Fibroblast of lung (primary cell): ENCODE measurements around the gene AMBN. TPM values are rescaled to one million over a fixed set of nuclear protein-coding genes. Genes with fewer than 3 reads are reported as not detected.

Source experiments
- DNase-seq, 2 donors: peaks; one replicate each; pipeline versions ENCODE4 v3.0.0 to v3.0.0-alpha.2; 2010; ENCODE audit warnings: low read depth in 2 of 2
- H2AFZ ChIP-seq: 2 replicates; pipeline ENCODE4 v1.5.1; 2012; ENCODE audit warnings: low read length, control low read depth, inconsistent platforms
- H3K27ac ChIP-seq: 2 replicates; pipeline ENCODE4 v1.5.1; 2011; ENCODE audit warnings: low read length, control low read depth; ENCODE audit not compliant: insufficient read depth
- H3K27me3 ChIP-seq: 2 replicates; pipeline ENCODE4 v1.5.1; 2011; ENCODE audit warnings: mild to moderate bottlenecking, low read length; ENCODE audit not compliant: control insufficient read depth, insufficient read depth
- H3K36me3 ChIP-seq: 2 replicates; pipeline ENCODE4 v1.5.1; 2011; ENCODE audit warnings: low read length; ENCODE audit not compliant: control insufficient read depth, insufficient read depth
- H3K4me1 ChIP-seq: 2 replicates; pipeline ENCODE4 v1.5.1; 2011; ENCODE audit warnings: low read length; ENCODE audit not compliant: control insufficient read depth, insufficient read depth; ENCODE audit errors: extremely low read depth
- H3K4me2 ChIP-seq: 2 replicates; pipeline ENCODE4 v1.5.1; 2011; ENCODE audit warnings: low read length, control low read depth; ENCODE audit not compliant: insufficient read depth; ENCODE audit errors: extremely low read depth
- H3K4me3 ChIP-seq, 4 experiments: fragments of 200-600 bp in 1 of 4; sonication (generic) in 1 of 4; replicated peaks in 1 of 4; 2 replicates each; pipeline ENCODE4 v1.5.1; 2011 to 2016; ENCODE audit warnings: low read length in 4 of 4, low read depth in 3 of 4, mild to moderate bottlenecking in 3 of 4, control low read depth in 2 of 4, inconsistent platforms in 1 of 4, mixed read lengths in 1 of 4; ENCODE audit not compliant: insufficient read depth in 1 of 4; ENCODE audit errors: control extremely low read depth in 1 of 4
- H3K79me2 ChIP-seq: 2 replicates; pipeline ENCODE4 v1.5.1; 2012; ENCODE audit warnings: mild to moderate bottlenecking, low read length, inconsistent platforms; ENCODE audit not compliant: control insufficient read depth, insufficient read depth
- H3K9ac ChIP-seq: 2 replicates; pipeline ENCODE4 v1.5.1; 2011; ENCODE audit warnings: mild to moderate bottlenecking, low read length, control low read depth; ENCODE audit not compliant: insufficient read depth
- H3K9me3 ChIP-seq: 2 replicates; pipeline ENCODE4 v1.5.1; 2012; ENCODE audit warnings: low read depth, low read length; ENCODE audit not compliant: control insufficient read depth, insufficient read depth
- H4K20me1 ChIP-seq: 2 replicates; pipeline ENCODE4 v1.5.1; 2011; ENCODE audit warnings: low read length; ENCODE audit not compliant: control insufficient read depth, insufficient read depth; ENCODE audit errors: extremely low read depth
- EZH2 ChIP-seq: IDR thresholded peaks from 2 replicates; pipeline ENCODE4 v1.5.1; 2012; ENCODE audit warnings: low read length, control low read depth, mild to moderate bottlenecking; ENCODE audit errors: missing control alignments
- polyA plus RNA-seq, 2 donors: library from polyadenylated mRNA; depleted of rRNA in 1 of 2; stranded (reverse) in 1 of 2; unstranded in 1 of 2; fragments of >200 nt; gene quantifications; 2 replicates each; pipeline ENCODE4 v1.2.1, GENCODE V29; 2011 to 2012; ENCODE audit warnings: missing spikeins in 1 of 2
- total RNA-seq: library from RNA; depleted of rRNA; stranded (reverse); fragments of >200 nt; gene quantifications from 2 replicates; pipeline ENCODE4 v1.2.1, GENCODE V29; 2014
- TF ChIP-seq, protein P1 (sequence below), 2 donors: IDR thresholded peaks in 1 of 2; conservative IDR thresholded peaks in 1 of 2; 1 replicate in 1 of 2; 2 replicates in 1 of 2; pipeline ENCODE4 v1.5.1; 2011 to 2012; ENCODE audit warnings: low read length in 2 of 2, control low read depth in 1 of 2, inconsistent platforms in 1 of 2, low read depth in 1 of 2, mild to moderate bottlenecking in 1 of 2

Gene AMBN
- total and polyA plus RNA-seq, 2 donors (not counting 1 experiment from before 2014, with no cell fraction given) = not detected

DNA sequence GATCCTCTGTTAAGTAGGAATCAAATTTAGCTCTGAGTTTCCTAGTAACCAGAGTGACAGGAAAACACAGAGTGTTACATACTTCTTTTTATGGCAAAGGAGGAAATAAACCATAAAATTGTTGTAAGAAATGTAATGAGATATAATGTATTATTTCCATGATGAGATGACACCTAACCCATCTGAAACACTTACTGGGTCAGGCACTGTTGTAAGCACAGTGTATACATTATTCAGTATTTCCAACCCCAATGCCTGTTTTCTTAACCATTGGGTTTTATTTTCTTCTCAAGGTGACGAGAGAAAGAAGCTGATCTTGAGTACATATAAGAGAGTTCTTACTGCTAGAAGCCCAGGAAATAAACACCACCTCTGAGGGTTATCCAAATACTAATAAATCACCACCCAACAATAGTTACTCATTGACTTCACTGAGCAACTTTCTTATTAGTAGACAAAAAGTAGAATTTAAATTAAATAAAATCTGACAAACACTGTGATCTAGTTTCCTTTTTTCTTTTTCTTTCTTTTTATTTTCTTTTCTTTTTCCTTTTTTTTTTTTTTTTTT is 32.3 kb downstream of the AMBN start:
- DNase-seq = no peak
- no peaks in the 10 kb centered on the region for H3K4me1 ChIP-seq
- no peak overlapping the region for H3K9ac ChIP-seq
- H3K27ac ChIP-seq = no peak overlapping the region
- H3K27me3 ChIP-seq = no peaks in the 10 kb centered on the region
- no peak for TF ChIP-seq EZH2
- TF ChIP-seq, protein P1, sequence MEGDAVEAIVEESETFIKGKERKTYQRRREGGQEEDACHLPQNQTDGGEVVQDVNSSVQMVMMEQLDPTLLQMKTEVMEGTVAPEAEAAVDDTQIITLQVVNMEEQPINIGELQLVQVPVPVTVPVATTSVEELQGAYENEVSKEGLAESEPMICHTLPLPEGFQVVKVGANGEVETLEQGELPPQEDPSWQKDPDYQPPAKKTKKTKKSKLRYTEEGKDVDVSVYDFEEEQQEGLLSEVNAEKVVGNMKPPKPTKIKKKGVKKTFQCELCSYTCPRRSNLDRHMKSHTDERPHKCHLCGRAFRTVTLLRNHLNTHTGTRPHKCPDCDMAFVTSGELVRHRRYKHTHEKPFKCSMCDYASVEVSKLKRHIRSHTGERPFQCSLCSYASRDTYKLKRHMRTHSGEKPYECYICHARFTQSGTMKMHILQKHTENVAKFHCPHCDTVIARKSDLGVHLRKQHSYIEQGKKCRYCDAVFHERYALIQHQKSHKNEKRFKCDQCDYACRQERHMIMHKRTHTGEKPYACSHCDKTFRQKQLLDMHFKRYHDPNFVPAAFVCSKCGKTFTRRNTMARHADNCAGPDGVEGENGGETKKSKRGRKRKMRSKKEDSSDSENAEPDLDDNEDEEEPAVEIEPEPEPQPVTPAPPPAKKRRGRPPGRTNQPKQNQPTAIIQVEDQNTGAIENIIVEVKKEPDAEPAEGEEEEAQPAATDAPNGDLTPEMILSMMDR (conservative IDR thresholded peaks at IDR 0.05 in 1 of 2, IDR thresholded peaks at IDR 0.05 in 1 of 2; ENCODE audit: low read depth in 1 of 2, low read length in 2 of 2) = no peak
- no peak overlapping the region for H3K4me3 ChIP-seq
- no peaks in the 10 kb centered on the region for H3K9me3 ChIP-seq
- no peak overlapping the region for H2AFZ ChIP-seq
- no peaks in the 10 kb centered on the region for H4K20me1 ChIP-seq
- no peak overlapping the region for H3K4me2 ChIP-seq
- H3K36me3 ChIP-seq = no peaks in the 10 kb centered on the region
- no peaks in the 10 kb centered on the region for H3K79me2 ChIP-seq

DNA sequence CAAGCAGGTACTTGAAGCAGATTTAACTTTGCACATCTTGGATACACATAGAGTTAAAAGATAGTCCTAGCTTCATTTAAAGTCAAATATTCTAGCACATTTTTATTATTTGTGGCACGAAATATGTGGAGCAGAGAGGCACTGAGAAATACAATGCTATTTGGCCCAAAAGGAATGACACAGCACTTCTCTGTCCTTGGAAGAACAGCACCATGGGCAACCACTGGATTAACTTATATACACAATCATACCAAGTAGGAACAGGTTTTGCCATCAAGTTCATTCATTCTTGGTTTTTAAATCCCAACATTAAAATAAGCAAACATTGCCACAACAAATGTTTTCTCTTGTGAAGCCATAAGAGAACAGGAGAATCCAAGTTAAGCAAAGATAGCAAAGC is 35.6 kb downstream of the AMBN start:
- no peak for DNase-seq
- Histone ChIP-seq H3K27ac (no peak overlapping the region), H3K4me2 (no peak overlapping the region), H3K36me3 (no peaks in the 10 kb centered on the region), H3K4me1 (no peaks in the 10 kb centered on the region), H3K79me2 (no peaks in the 10 kb centered on the region), H3K9me3 (no peaks in the 10 kb centered on the region), H3K4me3 (no peak overlapping the region), H2AFZ (no peak overlapping the region), H4K20me1 (no peaks in the 10 kb centered on the region), H3K9ac (no peak overlapping the region), H3K27me3 (no peaks in the 10 kb centered on the region)
- TF ChIP-seq, protein P1 (conservative IDR thresholded peaks at IDR 0.05 in 1 of 2, IDR thresholded peaks at IDR 0.05 in 1 of 2; ENCODE audit: low read depth in 1 of 2, low read length in 2 of 2) = no peak
- TF ChIP-seq EZH2 = no peak

DNA sequence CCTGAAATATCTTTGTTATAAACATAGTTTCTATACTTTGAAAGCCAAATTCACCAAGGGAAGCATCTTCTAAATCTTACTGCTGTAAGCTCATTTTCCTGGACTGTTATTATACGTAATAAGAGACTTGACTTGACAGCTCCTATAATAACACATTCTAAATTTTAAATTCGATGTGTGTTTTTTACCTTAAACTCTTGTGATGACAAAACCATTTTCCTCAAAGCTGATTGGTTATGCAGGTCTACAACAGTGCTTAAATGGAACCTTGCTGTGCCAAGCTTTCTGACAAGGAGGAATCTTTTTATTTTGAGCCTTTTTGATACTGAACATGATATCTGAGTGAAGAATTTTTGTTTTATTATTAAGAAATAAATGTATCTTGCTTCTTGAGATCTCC is 36.4 kb downstream of the AMBN start, which contains the start of gene ENAM:
Gene ENAM, plus strand, starts transcription at position 301 of the 400 bp plus-strand sequence. CDS start 757 bp downstream, outside the sequence.
- Histone ChIP-seq H3K79me2 (no peaks in the 10 kb centered on the region), H3K27me3 (no peaks in the 10 kb centered on the region), H3K9me3 (no peaks in the 10 kb centered on the region), H3K4me2 (no peak within 1 kb of the TSS), H3K9ac (no peak within 1 kb of the TSS), H2AFZ (no peak within 1 kb of the TSS), H3K4me1 (no peaks in the 10 kb centered on the region), H4K20me1 (no peaks in the 10 kb centered on the region), H3K36me3 (no peaks in the 10 kb centered on the region), H3K27ac (no peak within 1 kb of the TSS), H3K4me3 (no peak within 1 kb of the TSS)
- no peak for DNase-seq
- no peak for TF ChIP-seq EZH2
- TF ChIP-seq, protein P1 (conservative IDR thresholded peaks at IDR 0.05 in 1 of 2, IDR thresholded peaks at IDR 0.05 in 1 of 2; ENCODE audit: low read depth in 1 of 2, low read length in 2 of 2) = no peak
